Psoas muscle (tissue), 8 donors: ENCODE results near the gene ITGA11. TPM values are rescaled to one million over a fixed set of nuclear protein-coding genes. Genes with fewer than 3 reads are reported as not detected.

Experiments used
- ATAC-seq, 4 donors: fragments of 200-7000 bp; cut with Tn5 transposase; one replicate each; pipeline ENCODE4 v1.9.1; 2020; ENCODE audit warnings: moderate library complexity in 3 of 4, mild to moderate bottlenecking in 2 of 4
- DNase-seq, 2 donors: peaks; one replicate each; pipeline ENCODE4 v3.0.0-alpha.2; 2020
- H3K27ac ChIP-seq: fragments of 200-600 bp; one replicate; pipeline ENCODE4 v1.8.0; 2022
- H3K27me3 ChIP-seq, 3 donors: fragments of 200-600 bp in 1 of 3; one replicate each; pipeline versions ENCODE4 v1.6.1 to v1.8.0; 2013 to 2022; ENCODE audit warnings: low read length in 2 of 3, mild to moderate bottlenecking in 2 of 3, moderate library complexity in 1 of 3; ENCODE audit not compliant: insufficient read depth in 3 of 3
- H3K36me3 ChIP-seq, 2 donors: fragments of 200-600 bp in 1 of 2; one replicate each; pipeline versions ENCODE4 v1.6.1 to v1.8.0; 2013 to 2022; ENCODE audit warnings: low read depth in 1 of 2, mild to moderate bottlenecking in 1 of 2, moderate library complexity in 1 of 2; ENCODE audit not compliant: insufficient read depth in 1 of 2
- H3K4me1 ChIP-seq: fragments of 200-600 bp; one replicate; pipeline ENCODE4 v1.8.0; 2022
- H3K4me3 ChIP-seq: fragments of 200-600 bp; one replicate; pipeline ENCODE4 v1.8.0; 2022; ENCODE audit warnings: mild to moderate bottlenecking
- H3K9me3 ChIP-seq: fragments of 200-600 bp; one replicate; pipeline ENCODE4 v1.8.0; 2022
- CTCF ChIP-seq: fragments of 200-600 bp; IDR thresholded peaks from one replicate; pipeline ENCODE4 v1.8.0; 2022; ENCODE audit warnings: antibody characterized with exemption
- WGBS, 3 donors: extraction: QIAGEN DNeasy Blood & Tissue Kit; methylation state at CpG; one replicate each; pipeline versions ENCODE4 v1.1.6 to v1.1.7; 2013; 5-methylcytosine and 5-hydroxymethylcytosine counted together
- intact Hi-C, 2 donors: fragments of 100-400 bp; cut with DNase I; formaldehyde crosslinking; loops; one replicate each; pipeline versions ENCODE4 v1.11.0 to v1.14.2; 2022
- polyA plus RNA-seq, 3 donors: library from polyadenylated mRNA; stranded (reverse); fragments of 200-250 nt; gene quantifications; one replicate each; pipeline ENCODE4 v1.2.3, GENCODE V29; 2013
- total RNA-seq, 4 donors: library from RNA; stranded (reverse); fragmentation: NEBNext Ultra II Directional in 2 of 4; extraction: Animal tissue kit (Norgen Biotek cat#: 25700) in 2 of 4; gene quantifications; one replicate each; pipeline versions ENCODE4 v1.2.1 to v1.2.4, GENCODE V29; 2021 to 2023
- donor health status: healthy with polysubstance abuse.
- donor health status: DM: no; HTN: no; CAD: no; lungs with moderate emphysema.
- donor health status: Bipolar disorder and iron deficiency.
- donor health status: healthy.
- donor health status: DM: yes; HTN: yes; CAD: no.
- donor health status: DM: no; HTN: no; CAD: no.
- donor health status: DM: no; HTN: no; CAD: no.
- donor health status: DM: yes; HTN: yes; CAD: no.

The ITGA11 gene
- total and polyA plus RNA-seq, 7 donors: 0.10 to 7.9 (median 0.97) TPM

GRCh38 chr15:68322796-68323195, 109.2 kb downstream of the ITGA11 start:
- WGBS, 3 donors: 71 to 81% (median 74%) methylated on average over 8 to 9 of the region's 9 CpGs
- TF ChIP-seq CTCF: no peak

GRCh38 chr15:68321229-68321628, 110.7 kb downstream of the ITGA11 start:
- 61 to 74% (median 68%) methylated on average over 7 of the region's 7 CpGs for WGBS, 3 donors
- DNase-seq (peak in 1 of 2 donors; percentile 35), ATAC-seq (no peak)
- H3K4me1 ChIP-seq: no peaks in the 10 kb centered on the region
- intact Hi-C loops: no loop called here
- H3K36me3 ChIP-seq: no peaks in the 10 kb centered on the region
- no peak for TF ChIP-seq CTCF
- H3K9me3 ChIP-seq: no peaks in the 10 kb centered on the region
- no peaks in the 10 kb centered on the region for H3K27me3 ChIP-seq
- H3K4me3 ChIP-seq: no peak overlapping the region
- H3K27ac ChIP-seq: no peak overlapping the region

More at GRCh38 chr15:68322796-68323195, 109.2 kb downstream of the ITGA11 start:
- DNase-seq (no peak), ATAC-seq (no peak)
- H3K4me1 ChIP-seq: no peaks in the 10 kb centered on the region
- H3K27ac ChIP-seq: no peak overlapping the region
- H3K9me3 ChIP-seq: no peaks in the 10 kb centered on the region
- H3K36me3 ChIP-seq: no peaks in the 10 kb centered on the region
- intact Hi-C loops: no loop called here
- peaks cover 0 to 4% (median 0%) of the 10 kb centered on the region in 3 donors for H3K27me3 ChIP-seq
- H3K4me3 ChIP-seq: no peak overlapping the region

- DNase-seq (peak in 1 of 2 donors; percentile 26), ATAC-seq (no peak)
- Histone ChIP-seq H3K27me3 (no peaks in the 10 kb centered on the region), H3K9me3 (no peaks in the 10 kb centered on the region), H3K4me3 (no peak overlapping the region), H3K27ac (no peak overlapping the region), H3K36me3 (no peaks in the 10 kb centered on the region), H3K4me1 (no peaks in the 10 kb centered on the region)
- 93 to 96% (median 94%) methylated on average over 12 of the region's 12 CpGs for WGBS, 3 donors
- no peak for TF ChIP-seq CTCF
- intact Hi-C loops: no loop called here
Measured at GRCh38 chr15:68319997-68320396, 112.0 kb downstream of the ITGA11 start.

GRCh38 chr15:68318931-68319909, 112.7 kb downstream of the ITGA11 start:
- DNase-seq: no peak
- no peaks in the 10 kb centered on the region for H3K4me1 ChIP-seq
- WGBS, 3 donors: 83 to 91% (median 83%) methylated on average over 18 of the region's 18 CpGs
- ATAC-seq: no peak
- H3K9me3 ChIP-seq: no peaks in the 10 kb centered on the region
- H3K27me3 ChIP-seq: no peaks in the 10 kb centered on the region
- no peak for TF ChIP-seq CTCF
- intact Hi-C loops: no loop called here
- H3K27ac ChIP-seq: no peak overlapping the region
- no peaks in the 10 kb centered on the region for H3K36me3 ChIP-seq
- H3K4me3 ChIP-seq: no peak overlapping the region
